ENCODE measurements around the gene SCML1.

SCML1 gene

DNA sequence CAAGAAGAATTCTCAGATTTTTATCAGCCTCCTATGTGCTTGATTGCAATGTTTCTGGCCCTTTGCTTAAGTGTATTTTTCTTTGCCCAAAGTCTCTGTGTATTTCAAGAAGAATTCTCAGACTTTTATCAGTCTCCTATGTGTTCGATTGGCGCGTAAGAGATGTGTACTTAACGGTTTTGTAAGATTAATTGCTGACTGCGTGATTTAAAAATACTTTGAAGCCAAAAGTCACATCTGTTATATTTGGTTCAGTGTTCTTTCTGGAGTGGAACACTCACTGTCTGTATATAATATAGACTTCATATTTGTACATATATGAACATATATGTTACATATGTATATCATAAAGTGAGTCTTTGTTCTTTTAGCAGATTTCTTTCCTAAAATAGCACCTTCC lies 11.4 kb downstream of the SCML1 start:
- H3K27ac ChIP-seq (ENCODE audit: low read length): no peak overlapping the region
- no peak overlapping the region for H3K4me3 ChIP-seq (ENCODE audit: low read length)
- H4K20me1 ChIP-seq (ENCODE audit: insufficient read depth, low read length): no peaks in the 10 kb centered on the region
- H3K36me3 ChIP-seq (replicated peaks; ENCODE audit: low read depth, low read length): no peaks in the 10 kb centered on the region
- no peak overlapping the region for H3K9ac ChIP-seq (ENCODE audit: low read length)
- no peak overlapping the region for H3K4me2 ChIP-seq (ENCODE audit: low read length)
- H3K4me1 ChIP-seq (ENCODE audit: low read length): no peaks in the 10 kb centered on the region
- no peak overlapping the region for H2AFZ ChIP-seq (ENCODE audit: low read depth, low read length)
- H3K27me3 ChIP-seq (ENCODE audit: low read depth, low read length): no peaks in the 10 kb centered on the region
- TF ChIP-seq EZH2phosphoT487 (IDR thresholded peaks at IDR 0.05; ENCODE audit: low read depth): no peak
- TF ChIP-seq, protein P1, sequence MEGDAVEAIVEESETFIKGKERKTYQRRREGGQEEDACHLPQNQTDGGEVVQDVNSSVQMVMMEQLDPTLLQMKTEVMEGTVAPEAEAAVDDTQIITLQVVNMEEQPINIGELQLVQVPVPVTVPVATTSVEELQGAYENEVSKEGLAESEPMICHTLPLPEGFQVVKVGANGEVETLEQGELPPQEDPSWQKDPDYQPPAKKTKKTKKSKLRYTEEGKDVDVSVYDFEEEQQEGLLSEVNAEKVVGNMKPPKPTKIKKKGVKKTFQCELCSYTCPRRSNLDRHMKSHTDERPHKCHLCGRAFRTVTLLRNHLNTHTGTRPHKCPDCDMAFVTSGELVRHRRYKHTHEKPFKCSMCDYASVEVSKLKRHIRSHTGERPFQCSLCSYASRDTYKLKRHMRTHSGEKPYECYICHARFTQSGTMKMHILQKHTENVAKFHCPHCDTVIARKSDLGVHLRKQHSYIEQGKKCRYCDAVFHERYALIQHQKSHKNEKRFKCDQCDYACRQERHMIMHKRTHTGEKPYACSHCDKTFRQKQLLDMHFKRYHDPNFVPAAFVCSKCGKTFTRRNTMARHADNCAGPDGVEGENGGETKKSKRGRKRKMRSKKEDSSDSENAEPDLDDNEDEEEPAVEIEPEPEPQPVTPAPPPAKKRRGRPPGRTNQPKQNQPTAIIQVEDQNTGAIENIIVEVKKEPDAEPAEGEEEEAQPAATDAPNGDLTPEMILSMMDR (IDR thresholded peaks at IDR 0.05; ENCODE audit: low read depth, low read length): no peak
- no peaks in the 10 kb centered on the region for H3K79me2 ChIP-seq (ENCODE audit: low read length)
- no peaks in the 10 kb centered on the region for H3K9me3 ChIP-seq (ENCODE audit: insufficient read depth, low read length)

DNA sequence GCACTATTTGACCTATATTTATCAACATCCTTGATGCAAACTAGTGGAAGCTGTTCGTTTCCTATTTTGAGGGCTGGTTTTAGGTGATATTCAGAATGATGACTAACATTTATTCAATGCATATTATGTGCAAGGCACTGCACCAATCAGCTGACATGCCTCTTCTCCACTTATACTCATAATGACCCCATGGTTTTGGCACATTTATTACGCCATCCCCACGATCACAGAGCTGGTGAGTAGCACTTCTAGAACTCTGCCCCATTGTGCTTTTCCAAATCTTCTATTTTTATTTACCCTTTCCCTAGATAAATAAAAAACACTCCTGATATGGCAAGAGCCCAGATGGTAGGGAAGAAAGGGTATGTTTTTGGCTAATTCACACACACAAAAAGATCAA lies 13.1 kb downstream of the SCML1 start:
- no peaks in the 10 kb centered on the region for H3K79me2 ChIP-seq (ENCODE audit: low read length)
- no peaks in the 10 kb centered on the region for H3K9me3 ChIP-seq (ENCODE audit: insufficient read depth, low read length)
- H4K20me1 ChIP-seq (ENCODE audit: insufficient read depth, low read length): no peaks in the 10 kb centered on the region
- H3K4me1 ChIP-seq (ENCODE audit: low read length): no peaks in the 10 kb centered on the region
- TF ChIP-seq, protein P1 (IDR thresholded peaks at IDR 0.05; ENCODE audit: low read depth, low read length): no peak
- no peak overlapping the region for H3K27ac ChIP-seq (ENCODE audit: low read length)
- no peak overlapping the region for H3K9ac ChIP-seq (ENCODE audit: low read length)
- H3K4me3 ChIP-seq (ENCODE audit: low read length): no peak overlapping the region
- H3K36me3 ChIP-seq (replicated peaks; ENCODE audit: low read depth, low read length): no peaks in the 10 kb centered on the region
- H3K27me3 ChIP-seq (ENCODE audit: low read depth, low read length): no peaks in the 10 kb centered on the region
- no peak overlapping the region for H2AFZ ChIP-seq (ENCODE audit: low read depth, low read length)
- H3K4me2 ChIP-seq (ENCODE audit: low read length): no peak overlapping the region

GRCh38 chrX:17758382-17758781 lies 21.1 kb downstream of the SCML1 start:
- H3K4me2 ChIP-seq (ENCODE audit: low read length): no peak overlapping the region
- TF ChIP-seq EZH2phosphoT487 (IDR thresholded peaks at IDR 0.05; ENCODE audit: low read depth): no peak
- TF ChIP-seq, protein P1 (IDR thresholded peaks at IDR 0.05; ENCODE audit: low read depth, low read length): no peak
- H2AFZ ChIP-seq (ENCODE audit: low read depth, low read length): no peak overlapping the region

GRCh38 chrX:17759990-17760389 lies 22.7 kb downstream of the SCML1 start:
- no peak overlapping the region for H3K4me2 ChIP-seq (ENCODE audit: low read length)
- no peak overlapping the region for H2AFZ ChIP-seq (ENCODE audit: low read depth, low read length)
- TF ChIP-seq, protein P1 (IDR thresholded peaks at IDR 0.05; ENCODE audit: low read depth, low read length): no peak
- no peak for TF ChIP-seq EZH2phosphoT487 (IDR thresholded peaks at IDR 0.05; ENCODE audit: low read depth)
- H4K20me1 ChIP-seq (ENCODE audit: insufficient read depth, low read length): no peaks in the 10 kb centered on the region
- H3K4me1 ChIP-seq (ENCODE audit: low read length): no peaks in the 10 kb centered on the region
- no peaks in the 10 kb centered on the region for H3K9me3 ChIP-seq (ENCODE audit: insufficient read depth, low read length)
- no peak overlapping the region for H3K27ac ChIP-seq (ENCODE audit: low read length)
- no peaks in the 10 kb centered on the region for H3K27me3 ChIP-seq (ENCODE audit: low read depth, low read length)
- H3K4me3 ChIP-seq (ENCODE audit: low read length): no peak overlapping the region
- no peak overlapping the region for H3K9ac ChIP-seq (ENCODE audit: low read length)
- no peaks in the 10 kb centered on the region for H3K79me2 ChIP-seq (ENCODE audit: low read length)
- no peaks in the 10 kb centered on the region for H3K36me3 ChIP-seq (replicated peaks; ENCODE audit: low read depth, low read length)

More at GRCh38 chrX:17758382-17758781, 21.1 kb downstream of the SCML1 start:
- no peaks in the 10 kb centered on the region for H3K79me2 ChIP-seq (ENCODE audit: low read length)
- H3K4me3 ChIP-seq (ENCODE audit: low read length): no peak overlapping the region
- no peaks in the 10 kb centered on the region for H3K36me3 ChIP-seq (replicated peaks; ENCODE audit: low read depth, low read length)
- no peaks in the 10 kb centered on the region for H4K20me1 ChIP-seq (ENCODE audit: insufficient read depth, low read length)
- H3K4me1 ChIP-seq (ENCODE audit: low read length): no peaks in the 10 kb centered on the region
- H3K9me3 ChIP-seq (ENCODE audit: insufficient read depth, low read length): no peaks in the 10 kb centered on the region
- no peak overlapping the region for H3K9ac ChIP-seq (ENCODE audit: low read length)
- H3K27ac ChIP-seq (ENCODE audit: low read length): no peak overlapping the region
- H3K27me3 ChIP-seq (ENCODE audit: low read depth, low read length): no peaks in the 10 kb centered on the region
